Measurements from ENCODE around the gene ITIH2.

ITIH2 gene

DNA sequence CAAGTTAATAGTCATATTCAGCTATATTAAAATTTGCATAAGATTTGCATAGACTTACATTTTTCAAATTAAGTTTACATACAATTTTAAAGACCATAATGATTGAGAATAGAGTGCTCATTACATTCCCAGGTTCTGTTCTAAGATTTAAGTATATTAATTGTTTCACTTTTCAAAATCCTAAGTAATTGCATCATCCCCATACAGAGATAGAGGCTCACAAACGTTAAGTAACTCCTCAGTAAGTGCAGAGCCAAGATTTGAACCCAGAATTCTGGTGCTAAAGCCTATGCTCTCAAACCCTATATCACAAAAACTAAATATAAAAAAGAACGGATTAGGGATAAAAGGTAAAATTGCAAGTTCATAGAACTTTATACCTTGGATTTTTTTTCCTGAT lies 38.4 kb upstream of the ITIH2 start:
- Histone ChIP-seq H2AFZ (ENCODE audit: low read depth) (no peak overlapping the region), H3K4me3 (IDR thresholded peaks at IDR 0.05; ENCODE audit: insufficient read depth, low read depth, low read length) (no peak overlapping the region), H3K4me1 (ENCODE audit: low read depth, poor library complexity, severe bottlenecking) (no peaks in the 10 kb centered on the region), H3K27ac (no peak overlapping the region), H3K27me3 (ENCODE audit: insufficient read depth, low read depth) (no peaks in the 10 kb centered on the region), H4K20me1 (ENCODE audit: insufficient read depth) (no peaks in the 10 kb centered on the region), H3K79me2 (ENCODE audit: insufficient read depth, low read depth) (no peaks in the 10 kb centered on the region), H3K4me2 (no peak overlapping the region), H3K9ac (no peak overlapping the region), H3K36me3 (ENCODE audit: insufficient read depth) (no peaks in the 10 kb centered on the region)
- TF ChIP-seq, protein P1, sequence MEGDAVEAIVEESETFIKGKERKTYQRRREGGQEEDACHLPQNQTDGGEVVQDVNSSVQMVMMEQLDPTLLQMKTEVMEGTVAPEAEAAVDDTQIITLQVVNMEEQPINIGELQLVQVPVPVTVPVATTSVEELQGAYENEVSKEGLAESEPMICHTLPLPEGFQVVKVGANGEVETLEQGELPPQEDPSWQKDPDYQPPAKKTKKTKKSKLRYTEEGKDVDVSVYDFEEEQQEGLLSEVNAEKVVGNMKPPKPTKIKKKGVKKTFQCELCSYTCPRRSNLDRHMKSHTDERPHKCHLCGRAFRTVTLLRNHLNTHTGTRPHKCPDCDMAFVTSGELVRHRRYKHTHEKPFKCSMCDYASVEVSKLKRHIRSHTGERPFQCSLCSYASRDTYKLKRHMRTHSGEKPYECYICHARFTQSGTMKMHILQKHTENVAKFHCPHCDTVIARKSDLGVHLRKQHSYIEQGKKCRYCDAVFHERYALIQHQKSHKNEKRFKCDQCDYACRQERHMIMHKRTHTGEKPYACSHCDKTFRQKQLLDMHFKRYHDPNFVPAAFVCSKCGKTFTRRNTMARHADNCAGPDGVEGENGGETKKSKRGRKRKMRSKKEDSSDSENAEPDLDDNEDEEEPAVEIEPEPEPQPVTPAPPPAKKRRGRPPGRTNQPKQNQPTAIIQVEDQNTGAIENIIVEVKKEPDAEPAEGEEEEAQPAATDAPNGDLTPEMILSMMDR (conservative IDR thresholded peaks at IDR 0.05; ENCODE audit: low read depth, low read length) = no peak

DNA sequence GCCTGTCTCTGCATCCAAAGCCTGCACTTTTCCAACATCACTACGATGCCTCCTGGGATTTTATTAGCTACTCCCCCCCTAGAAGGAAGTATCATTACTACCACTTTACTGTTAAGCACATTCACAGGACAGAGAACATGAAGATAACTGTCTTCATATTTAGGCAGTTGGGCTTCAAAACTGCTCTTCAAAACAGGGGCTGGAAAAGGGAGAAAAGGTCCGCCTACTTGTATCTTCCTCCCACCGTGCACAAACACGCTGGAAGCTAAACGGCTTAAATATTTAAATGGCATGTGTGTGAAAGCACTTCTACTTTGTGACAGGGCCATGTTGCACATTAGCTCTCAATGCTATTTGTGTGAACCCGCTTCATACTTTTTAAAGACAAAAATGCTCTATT lies 37.3 kb upstream of the ITIH2 start:
- no peak overlapping the region for H2AFZ ChIP-seq (ENCODE audit: low read depth)
- TF ChIP-seq, protein P1 (conservative IDR thresholded peaks at IDR 0.05; ENCODE audit: low read depth, low read length) = no peak
- no peaks in the 10 kb centered on the region for H3K4me1 ChIP-seq (ENCODE audit: low read depth, poor library complexity, severe bottlenecking)
- no peaks in the 10 kb centered on the region for H3K79me2 ChIP-seq (ENCODE audit: insufficient read depth, low read depth)
- H4K20me1 ChIP-seq (ENCODE audit: insufficient read depth) = no peaks in the 10 kb centered on the region
- H3K27me3 ChIP-seq (ENCODE audit: insufficient read depth, low read depth) = no peaks in the 10 kb centered on the region
- no peak overlapping the region for H3K4me3 ChIP-seq (IDR thresholded peaks at IDR 0.05; ENCODE audit: insufficient read depth, low read depth, low read length)
- no peak overlapping the region for H3K27ac ChIP-seq
- no peaks in the 10 kb centered on the region for H3K36me3 ChIP-seq (ENCODE audit: insufficient read depth)
- no peak overlapping the region for H3K9ac ChIP-seq
- no peak overlapping the region; the same call in 1 of the 2 replicates for H3K4me2 ChIP-seq

DNA sequence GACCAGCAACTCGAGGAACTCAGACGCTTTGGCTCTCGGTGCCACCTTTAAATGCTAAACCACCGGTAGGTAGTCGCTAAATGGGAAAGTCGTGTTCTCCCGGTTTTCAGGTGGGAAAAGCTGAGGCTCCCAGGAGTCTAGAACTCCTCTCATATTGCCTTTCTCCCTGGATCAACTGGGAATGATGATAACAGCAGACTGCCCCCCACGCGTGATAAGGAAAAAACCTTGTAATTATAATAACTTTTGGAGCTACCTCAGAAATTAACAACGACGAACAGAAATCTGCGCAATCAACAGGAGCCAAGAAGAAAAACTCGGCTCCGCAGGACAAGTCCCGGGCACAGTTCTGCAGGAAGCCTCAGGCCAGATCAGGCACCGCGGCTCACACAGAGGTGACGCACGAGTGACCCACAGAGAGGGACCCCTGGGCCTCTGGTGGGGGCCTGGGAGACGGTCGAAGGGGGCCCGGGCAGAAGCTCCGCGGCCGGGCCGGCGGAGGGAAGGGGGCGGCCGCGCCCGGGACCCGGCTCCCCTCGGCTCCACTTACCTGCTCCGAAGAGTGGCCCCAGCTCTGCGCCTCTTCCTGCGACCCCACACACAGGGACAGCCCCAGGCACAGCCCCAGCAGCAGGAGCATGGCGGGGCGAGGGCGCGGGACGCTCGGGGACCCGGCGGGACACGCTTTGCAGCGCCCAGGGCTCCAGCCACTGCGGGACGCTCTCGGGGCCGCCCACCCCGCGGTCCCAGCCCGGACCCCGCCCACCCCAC lies 36.7 kb upstream of the ITIH2 start, which contains the start of gene ITIH5:
Gene ITIH5 (minus strand): TSS at position 714 of the 771 bp plus-strand sequence. CDS start 74 bp downstream, at position 640.
- Histone ChIP-seq H3K4me1 (ENCODE audit: low read depth, poor library complexity, severe bottlenecking) (no peaks in the 10 kb centered on the region), H3K4me3 (IDR thresholded peaks at IDR 0.05; ENCODE audit: insufficient read depth, low read depth, low read length) (no peak within 1 kb of the TSS), H3K79me2 (ENCODE audit: insufficient read depth, low read depth) (no peaks in the 10 kb centered on the region), H3K27me3 (ENCODE audit: insufficient read depth, low read depth) (no peaks in the 10 kb centered on the region), H3K27ac (no peak within 1 kb of the TSS), H3K36me3 (ENCODE audit: insufficient read depth) (no peaks in the 10 kb centered on the region), H4K20me1 (ENCODE audit: insufficient read depth) (no peaks in the 10 kb centered on the region), H3K4me2 (peak within 1 kb of the TSS; percentile 69), H2AFZ (ENCODE audit: low read depth) (peak within 1 kb of the TSS; percentile 47; the same call in 1 of the 2 replicates), H3K9ac (no peak within 1 kb of the TSS)
- TF ChIP-seq, protein P1 (conservative IDR thresholded peaks at IDR 0.05; ENCODE audit: low read depth, low read length) = no peak

DNA sequence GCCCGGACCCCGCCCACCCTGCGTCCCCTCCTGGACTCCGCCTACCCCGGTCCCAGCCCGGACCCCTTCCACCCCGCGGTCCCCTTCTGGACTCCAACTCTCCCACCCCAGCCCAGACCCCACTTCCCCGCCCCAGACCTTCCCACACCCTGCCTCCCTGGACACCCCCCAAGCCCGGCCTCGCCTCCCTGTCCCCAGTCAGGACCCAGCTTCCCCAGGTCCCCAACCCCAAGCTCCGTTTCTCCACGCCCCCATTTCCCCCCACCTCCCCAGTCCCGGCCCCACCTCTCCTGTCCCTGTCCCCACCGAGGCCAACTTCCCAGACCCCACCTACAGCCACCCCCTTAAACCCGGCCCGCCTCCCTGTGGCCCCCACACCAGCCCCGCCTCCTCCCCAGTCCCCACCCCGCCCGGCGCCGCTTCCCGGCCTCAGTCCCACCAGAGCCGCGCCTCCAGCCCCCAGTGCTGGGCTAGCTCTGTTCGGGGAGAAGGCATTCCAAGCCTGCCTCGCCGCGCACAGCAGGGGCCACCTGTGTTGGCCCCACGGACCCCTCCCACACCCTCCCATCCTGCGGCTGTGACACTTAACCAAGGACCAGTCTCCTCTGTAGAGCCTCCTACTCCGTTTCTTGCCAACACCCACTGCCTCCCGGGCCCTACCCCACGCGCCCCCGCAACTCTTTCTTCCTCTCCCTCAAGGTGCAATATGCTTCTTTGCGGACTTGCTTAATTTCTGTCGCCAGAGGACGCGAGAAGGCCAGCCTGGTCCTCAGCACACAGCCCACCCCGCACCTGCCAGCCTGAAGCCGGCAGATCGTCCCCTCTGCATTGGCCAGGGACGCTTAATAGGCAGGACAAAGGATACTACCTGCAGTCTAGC lies 35.6 kb upstream of the ITIH2 start:
- Histone ChIP-seq H3K36me3 (ENCODE audit: insufficient read depth) (no peaks in the 10 kb centered on the region), H3K27ac (no peak overlapping the region), H2AFZ (ENCODE audit: low read depth) (no peak overlapping the region), H3K27me3 (ENCODE audit: insufficient read depth, low read depth) (no peaks in the 10 kb centered on the region), H3K4me3 (IDR thresholded peaks at IDR 0.05; ENCODE audit: insufficient read depth, low read depth, low read length) (no peak overlapping the region), H3K79me2 (ENCODE audit: insufficient read depth, low read depth) (no peaks in the 10 kb centered on the region), H3K4me1 (ENCODE audit: low read depth, poor library complexity, severe bottlenecking) (no peaks in the 10 kb centered on the region), H3K9ac (no peak overlapping the region), H4K20me1 (ENCODE audit: insufficient read depth) (no peaks in the 10 kb centered on the region), H3K4me2 (no peak overlapping the region)
- TF ChIP-seq, protein P1 (conservative IDR thresholded peaks at IDR 0.05; ENCODE audit: low read depth, low read length) = no peak

All from KMS-11 (cell line).